Suprapubic skin (tissue), 4 donors: ENCODE measurements around the gene LMBR1. TPM values are rescaled to one million over a fixed set of nuclear protein-coding genes. Genes with fewer than 3 reads are reported as not detected.
"Not testable (repeated sequence)": the region's sequence is repeated elsewhere in the genome, so short reads cannot be mapped to it uniquely, and the experiment has no call there.

Experiments used
- DNase-seq, 2 donors: peaks; one replicate each; pipeline ENCODE4 v3.0.0-alpha.2; 2019; ENCODE audit warnings: low spot score in 2 of 2
- H3K27ac ChIP-seq: fragments of 200-600 bp; sonication (generic); one replicate; pipeline ENCODE4 v1.5.1; 2019
- H3K27me3 ChIP-seq: fragments of 200-600 bp; sonication (generic); one replicate; pipeline ENCODE4 v1.5.1; 2019
- H3K36me3 ChIP-seq: fragments of 200-600 bp; sonication (generic); one replicate; pipeline ENCODE4 v1.5.1; 2019
- H3K4me1 ChIP-seq: fragments of 200-600 bp; sonication (generic); one replicate; pipeline ENCODE4 v1.5.1; 2019
- H3K4me3 ChIP-seq: fragments of 200-600 bp; sonication (generic); one replicate; pipeline ENCODE4 v1.5.1; 2019; ENCODE audit warnings: mild to moderate bottlenecking
- H3K9me3 ChIP-seq: fragments of 200-600 bp; sonication (generic); one replicate; pipeline ENCODE4 v1.5.1; 2019
- CTCF ChIP-seq, 2 donors: fragments of 200-600 bp in 1 of 2; fragments of 450-650 bp in 1 of 2; sonication (generic) in 1 of 2; IDR thresholded peaks; one replicate each; pipeline ENCODE4 v1.5.1; 2016 to 2019; ENCODE audit warnings: antibody characterized with exemption in 2 of 2, mild to moderate bottlenecking in 1 of 2, moderate library complexity in 1 of 2
- EP300 ChIP-seq: sonication (generic); formaldehyde crosslinking; IDR thresholded peaks from one replicate; pipeline ENCODE4 v1.6.1; 2017; ENCODE audit warnings: antibody characterized with exemption
- POLR2A ChIP-seq, 2 donors: fragments of 450-650 bp; IDR thresholded peaks; one replicate each; pipeline ENCODE4 v1.6.1; 2017; ENCODE audit warnings: antibody characterized with exemption in 2 of 2, mild to moderate bottlenecking in 2 of 2, moderate library complexity in 2 of 2
- POLR2AphosphoS5 ChIP-seq, 3 donors: sonication (generic); formaldehyde crosslinking; IDR thresholded peaks; one replicate each; pipeline ENCODE4 v1.6.1; 2017; ENCODE audit warnings: antibody characterized with exemption in 3 of 3
- WGBS: methylation state at CpG from one replicate; pipeline ENCODE4 v1.1.5; 2018; 5-methylcytosine and 5-hydroxymethylcytosine counted together
- total RNA-seq, 4 donors: library from RNA; depleted of rRNA; stranded (reverse); fragments of >200 nt; gene quantifications; one replicate each; pipeline ENCODE4 v1.1.0, GENCODE V29; 2016

Gene LMBR1
- total RNA-seq, 4 donors from 2014 or later, result 48.7 to 104 (median 59.1) TPM

GRCh38 chr7:156725073-156725472, 167.9 kb downstream of the LMBR1 start:
- TF ChIP-seq EP300 (no peak), CTCF (IDR thresholded peaks at IDR 0.05) (no peak), POLR2AphosphoS5 (IDR thresholded peaks at IDR 0.05) (no peak), POLR2A (IDR thresholded peaks at IDR 0.05) (no peak)
- Histone ChIP-seq H3K4me1 (no peaks in the 10 kb centered on the region), H3K36me3 (peaks cover 5% of the 10 kb centered on the region), H3K27ac (no peak overlapping the region), H3K4me3 (no peak overlapping the region), H3K27me3 (no peaks in the 10 kb centered on the region), H3K9me3 (no peaks in the 10 kb centered on the region)
- no peak for DNase-seq
- 83% methylated on average over 5 of the region's 5 CpGs for WGBS

- Histone ChIP-seq H3K27ac (no peak overlapping the region), H3K4me1 (no peaks in the 10 kb centered on the region), H3K4me3 (no peak overlapping the region), H3K9me3 (no peaks in the 10 kb centered on the region), H3K27me3 (no peaks in the 10 kb centered on the region), H3K36me3 (peaks cover 14% of the 10 kb centered on the region)
- no peak for TF ChIP-seq POLR2A (IDR thresholded peaks at IDR 0.05)
- TF ChIP-seq POLR2AphosphoS5 (IDR thresholded peaks at IDR 0.05), result no peak
- no peak for TF ChIP-seq EP300
- no peak for TF ChIP-seq CTCF (IDR thresholded peaks at IDR 0.05)
- 89% methylated on average over 4 of the region's 4 CpGs for WGBS
- no peak for DNase-seq
Measured at GRCh38 chr7:156722043-156722826, 170.7 kb downstream of the LMBR1 start.

- no peak overlapping the region for H3K4me3 ChIP-seq
- H3K27ac ChIP-seq, result no peak overlapping the region
- DNase-seq, result no peak
- H3K36me3 ChIP-seq, result peaks cover 9% of the 10 kb centered on the region
- H3K27me3 ChIP-seq, result no peaks in the 10 kb centered on the region
- 66% methylated on average over 3 of the region's 5 CpGs for WGBS
- H3K4me1 ChIP-seq, result peaks cover 4% of the 10 kb centered on the region
- no peak for TF ChIP-seq EP300
- peaks cover 6% of the 10 kb centered on the region for H3K9me3 ChIP-seq
Measured at GRCh38 chr7:156703773-156704482, 189.1 kb downstream of the LMBR1 start.

GRCh38 chr7:156703209-156703608, 189.8 kb downstream of the LMBR1 start:
- no peak for DNase-seq
- peaks cover 3% of the 10 kb centered on the region for H3K9me3 ChIP-seq
- 88% methylated on average over 4 of the region's 4 CpGs for WGBS
- H3K4me3 ChIP-seq, result no peak overlapping the region
- no peaks in the 10 kb centered on the region for H3K27me3 ChIP-seq
- H3K4me1 ChIP-seq, result peaks cover 4% of the 10 kb centered on the region
- TF ChIP-seq EP300 (no peak), POLR2A (IDR thresholded peaks at IDR 0.05) (no peak), POLR2AphosphoS5 (IDR thresholded peaks at IDR 0.05) (no peak)
- H3K36me3 ChIP-seq, result peaks cover 7% of the 10 kb centered on the region
- no peak overlapping the region for H3K27ac ChIP-seq

GRCh38 chr7:156702399-156702798, 190.6 kb downstream of the LMBR1 start:
- H3K27me3 ChIP-seq, result no peaks in the 10 kb centered on the region
- H3K4me1 ChIP-seq, result peaks cover 4% of the 10 kb centered on the region
- H3K27ac ChIP-seq, result no peak overlapping the region
- no peak for TF ChIP-seq POLR2A (IDR thresholded peaks at IDR 0.05)
- TF ChIP-seq EP300, result no peak
- no peak for TF ChIP-seq POLR2AphosphoS5 (IDR thresholded peaks at IDR 0.05)
- no peak for TF ChIP-seq CTCF (IDR thresholded peaks at IDR 0.05)
- H3K9me3 ChIP-seq, result peaks cover 9% of the 10 kb centered on the region
- DNase-seq, result no peak
- no peak overlapping the region for H3K4me3 ChIP-seq
- H3K36me3 ChIP-seq, result peaks cover 10% of the 10 kb centered on the region

GRCh38 chr7:156701787-156702186, 191.2 kb downstream of the LMBR1 start:
- not testable (repeated sequence) for H3K27me3 ChIP-seq, H3K36me3 ChIP-seq, H3K4me1 ChIP-seq, H3K4me3 ChIP-seq, H3K27ac ChIP-seq, DNase-seq
- 82% methylated on average over 1 of the region's 1 CpG for WGBS
- H3K9me3 ChIP-seq, result peaks cover 12% of the 10 kb centered on the region

GRCh38 chr7:156698512-156698911, 194.5 kb downstream of the LMBR1 start:
- H3K27me3 ChIP-seq, DNase-seq, H3K4me3 ChIP-seq, H3K36me3 ChIP-seq, H3K4me1 ChIP-seq, H3K27ac ChIP-seq: not testable (repeated sequence)
- peaks cover 16% of the 10 kb centered on the region for H3K9me3 ChIP-seq
- WGBS, result 98% methylated on average over 4 of the region's 4 CpGs

GRCh38 chr7:156697283-156697682, 195.7 kb downstream of the LMBR1 start:
- not testable (repeated sequence) for H3K27ac ChIP-seq, DNase-seq, H3K27me3 ChIP-seq, H3K4me3 ChIP-seq, H3K4me1 ChIP-seq, H3K36me3 ChIP-seq
- peaks cover 16% of the 10 kb centered on the region for H3K9me3 ChIP-seq
- WGBS, result 96% methylated on average over 9 of the region's 9 CpGs
